CD4-positive, alpha-beta T cell treated with Interleukin-6 for 4 hours (primary cell): Measurements from ENCODE around the gene C18orf32.
A peak's percentile ranks its signal among the peaks of the same experiment; 100 is the strongest.
"Not testable (repeated sequence)": the region's sequence is repeated elsewhere in the genome, so short reads cannot be mapped to it uniquely, and the experiment has no call there.

Source experiments
- DNase-seq: peaks from one replicate; pipeline ENCODE4 v3.0.0-alpha.2; 2020; ENCODE audit warnings: mixed read lengths

Gene C18orf32

DNA sequence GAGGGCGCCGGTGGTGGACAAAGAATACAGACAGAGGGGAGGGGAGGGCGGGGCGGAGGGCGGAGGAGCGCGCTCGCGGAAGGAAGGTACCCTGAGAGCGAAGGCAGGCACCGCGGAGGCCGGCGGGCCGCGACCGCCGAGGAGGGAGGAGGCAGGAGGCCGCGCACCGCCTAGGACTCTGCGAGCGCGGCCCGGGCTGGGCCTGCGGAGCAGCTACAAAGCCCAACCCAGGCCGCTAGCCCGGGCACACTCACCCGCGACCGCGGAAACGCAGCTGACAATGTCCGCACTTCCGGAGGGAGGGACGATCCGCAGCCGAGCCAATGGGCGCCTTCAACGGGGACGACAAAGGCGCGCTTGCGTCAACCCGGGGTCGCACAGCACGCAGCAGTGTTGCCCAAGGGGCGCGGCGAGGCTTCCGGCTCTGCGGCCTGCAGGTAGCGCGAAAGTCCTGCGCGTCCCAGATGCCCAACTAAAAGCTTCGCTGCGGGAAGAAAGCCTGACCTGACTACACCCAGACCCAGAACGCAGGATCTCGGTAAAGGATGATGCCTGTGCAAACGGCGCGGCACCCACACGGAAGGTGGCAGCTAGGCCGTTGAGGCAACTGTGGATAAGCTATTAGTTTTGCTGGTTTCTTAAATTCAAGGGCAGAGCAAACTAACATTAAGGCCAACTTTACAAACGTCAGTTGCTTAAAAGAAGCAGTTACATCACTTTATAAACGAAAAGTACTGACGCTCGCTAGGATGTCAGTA, at the start of gene C18orf32:
TSS of gene C18orf32 (minus strand) at position 282 of the 758 bp plus-strand sequence. CDS start 3,486 bp downstream, outside the sequence.
- DNase-seq: peak; percentile 95

DNA sequence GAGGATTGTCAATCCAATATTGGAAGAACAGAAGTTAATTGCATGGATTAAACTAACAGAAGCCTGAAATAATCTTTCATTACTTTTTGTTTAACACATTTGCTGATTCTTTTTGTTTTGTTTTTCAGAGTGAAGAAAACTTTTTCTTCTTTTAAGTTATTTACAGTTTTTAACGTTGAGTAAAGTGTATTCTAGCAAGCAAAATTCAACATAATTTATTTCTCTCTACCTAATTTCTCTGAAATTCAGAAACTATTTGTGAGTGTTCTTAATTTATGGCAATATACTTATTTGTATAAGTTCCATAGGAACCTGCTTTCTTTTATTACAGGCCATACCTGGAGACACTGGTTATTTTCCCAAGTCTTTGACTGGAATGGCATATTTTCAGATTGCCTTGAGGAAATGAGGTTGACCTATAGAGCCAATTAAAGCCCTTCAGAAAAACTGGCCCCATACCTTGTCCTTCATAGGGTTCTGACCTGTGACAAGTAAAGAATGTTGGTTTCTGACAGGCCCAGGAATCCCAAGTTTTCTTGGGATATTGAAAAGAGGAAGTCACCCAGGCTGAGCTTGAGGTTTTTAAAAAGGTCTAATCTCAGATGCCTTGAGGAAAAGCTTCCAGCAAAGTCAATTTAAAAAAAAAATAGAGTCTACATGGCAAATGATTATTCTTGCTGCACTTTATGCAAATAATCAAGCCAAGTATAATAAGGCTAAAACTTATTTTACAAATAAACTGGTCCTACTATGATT, 48.0 kb upstream of the C18orf32 start:
- DNase-seq: no peak

GRCh38 chr18:49531678-49532153, 44.7 kb upstream of the C18orf32 start:
- DNase-seq: no peak

DNA sequence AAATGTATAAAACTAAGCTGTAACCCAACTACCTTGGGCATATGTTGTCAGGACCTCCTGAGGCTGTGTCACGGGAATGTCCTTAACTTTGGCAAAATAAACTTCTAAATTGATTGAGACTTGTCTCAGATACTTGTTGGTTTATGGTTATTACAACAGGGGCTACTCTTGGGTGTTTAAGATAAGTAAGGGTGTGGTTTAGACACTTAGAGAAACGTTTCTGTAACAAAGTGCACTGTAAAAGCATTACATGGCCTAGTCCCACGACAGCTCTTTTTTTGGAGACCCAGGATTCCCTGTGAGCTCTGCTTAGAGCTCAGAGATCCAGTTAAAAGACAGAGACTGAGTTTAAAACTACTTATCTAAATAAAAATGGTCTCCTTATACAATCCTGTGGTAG, 42.6 kb upstream of the C18orf32 start:
- DNase-seq: no peak

DNA sequence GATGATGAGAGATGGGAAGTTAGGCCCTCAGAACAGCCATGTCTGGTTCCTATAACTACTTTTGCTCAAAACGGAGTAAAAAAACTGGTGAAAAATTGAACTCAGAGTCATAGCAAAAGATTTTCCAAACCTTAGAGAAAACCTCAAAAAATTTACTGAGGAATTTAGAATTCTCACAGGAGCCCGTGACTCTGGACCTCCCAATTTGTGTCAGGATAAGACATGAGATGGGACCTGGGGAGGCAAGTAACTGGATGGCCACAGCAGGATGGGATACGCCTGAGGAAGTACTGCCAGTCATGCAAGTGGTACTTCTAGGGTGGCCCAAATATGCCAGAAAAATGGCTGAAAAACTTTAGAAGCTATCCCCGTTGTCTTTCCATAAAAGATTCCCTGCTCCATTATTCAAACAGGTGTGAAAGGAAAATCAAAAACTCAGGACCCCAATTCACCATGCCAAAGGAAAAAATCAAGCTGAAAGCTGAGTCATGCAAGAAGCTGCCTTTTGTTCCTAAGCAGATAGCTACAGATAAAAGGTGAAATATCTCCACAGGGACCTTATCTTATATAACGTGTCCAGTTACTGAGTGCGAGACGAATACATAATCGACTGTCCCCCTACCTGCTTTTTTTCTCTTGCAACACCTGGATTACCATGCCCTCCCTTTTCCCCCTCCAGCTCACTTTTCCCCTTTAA, 40.7 kb upstream of the C18orf32 start:
- no peak for DNase-seq

GRCh38 chr18:49525981-49526380, 38.9 kb upstream of the C18orf32 start:
- DNase-seq: no peak

- DNase-seq: no peak
Measured at GRCh38 chr18:49524951-49525350, 37.9 kb upstream of the C18orf32 start.

DNA sequence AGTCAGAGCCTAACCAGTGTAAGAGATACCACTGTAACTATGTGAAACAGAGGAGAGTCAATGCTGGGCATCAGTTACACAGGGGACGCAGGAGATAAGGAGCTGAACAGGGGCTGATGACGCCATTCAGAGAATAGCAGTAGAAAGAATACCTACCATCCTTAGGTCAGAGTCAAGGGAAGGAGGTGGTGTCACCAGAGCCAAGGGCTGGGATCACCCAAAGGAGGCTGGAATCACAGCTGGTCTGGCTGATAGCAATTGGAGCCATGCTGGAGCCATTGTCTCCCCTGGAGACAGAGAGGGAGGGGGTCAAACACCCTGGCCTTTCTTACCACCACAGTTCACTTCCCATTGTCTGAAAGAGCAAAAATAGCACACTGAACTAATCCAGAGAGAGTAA, 37.3 kb upstream of the C18orf32 start:
- DNase-seq: no peak

DNA sequence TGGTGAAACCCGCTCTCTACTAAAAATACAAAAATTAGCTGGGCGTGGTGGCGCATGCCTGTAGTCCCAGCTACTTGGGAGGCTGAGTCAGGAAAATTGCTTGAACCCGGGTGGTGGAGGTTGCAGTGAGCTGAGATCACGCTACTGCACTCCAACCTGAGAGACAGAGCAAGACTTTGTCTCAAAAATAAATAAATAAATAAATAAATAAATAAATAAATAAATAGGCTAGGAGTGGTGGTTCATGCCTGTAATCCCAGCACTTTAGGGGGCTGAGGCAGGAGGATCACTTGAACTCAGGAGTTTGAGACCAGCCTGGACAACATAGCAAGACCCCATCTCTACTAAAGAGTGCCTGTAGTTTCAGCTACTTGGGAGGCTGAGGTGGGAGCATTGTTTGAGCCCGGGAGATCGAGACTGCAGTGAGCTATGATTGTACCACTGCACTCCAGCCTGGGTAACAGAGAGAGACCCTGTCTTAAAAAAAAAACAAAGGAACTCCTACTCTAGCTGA, 36.6 kb upstream of the C18orf32 start:
- DNase-seq: not testable (repeated sequence)

GRCh38 chr18:49521216-49521835, 34.3 kb upstream of the C18orf32 start:
- DNase-seq: no peak

DNA sequence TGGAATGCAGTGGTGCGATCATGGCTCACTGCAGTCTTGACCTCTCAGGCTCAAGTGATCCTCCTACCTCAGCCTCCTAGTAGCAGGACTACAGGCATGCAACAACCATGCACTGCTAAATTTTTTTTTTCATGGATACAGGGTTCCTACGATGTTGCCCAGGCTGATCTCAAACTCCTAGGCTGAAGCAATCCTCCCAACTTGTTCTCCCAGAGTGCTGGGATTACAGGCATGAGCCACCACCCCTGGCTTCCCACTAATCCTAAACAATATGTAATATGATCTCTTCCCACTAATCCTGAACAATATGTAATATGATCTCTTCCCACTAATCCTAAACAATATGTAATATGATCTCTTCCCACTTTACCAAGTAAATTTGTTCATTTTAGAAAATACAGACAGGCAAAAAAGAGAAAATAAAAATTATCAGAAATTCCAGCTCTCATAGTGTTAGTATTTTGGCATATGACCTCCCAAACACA, 33.7 kb upstream of the C18orf32 start:
- no peak for DNase-seq

DNA sequence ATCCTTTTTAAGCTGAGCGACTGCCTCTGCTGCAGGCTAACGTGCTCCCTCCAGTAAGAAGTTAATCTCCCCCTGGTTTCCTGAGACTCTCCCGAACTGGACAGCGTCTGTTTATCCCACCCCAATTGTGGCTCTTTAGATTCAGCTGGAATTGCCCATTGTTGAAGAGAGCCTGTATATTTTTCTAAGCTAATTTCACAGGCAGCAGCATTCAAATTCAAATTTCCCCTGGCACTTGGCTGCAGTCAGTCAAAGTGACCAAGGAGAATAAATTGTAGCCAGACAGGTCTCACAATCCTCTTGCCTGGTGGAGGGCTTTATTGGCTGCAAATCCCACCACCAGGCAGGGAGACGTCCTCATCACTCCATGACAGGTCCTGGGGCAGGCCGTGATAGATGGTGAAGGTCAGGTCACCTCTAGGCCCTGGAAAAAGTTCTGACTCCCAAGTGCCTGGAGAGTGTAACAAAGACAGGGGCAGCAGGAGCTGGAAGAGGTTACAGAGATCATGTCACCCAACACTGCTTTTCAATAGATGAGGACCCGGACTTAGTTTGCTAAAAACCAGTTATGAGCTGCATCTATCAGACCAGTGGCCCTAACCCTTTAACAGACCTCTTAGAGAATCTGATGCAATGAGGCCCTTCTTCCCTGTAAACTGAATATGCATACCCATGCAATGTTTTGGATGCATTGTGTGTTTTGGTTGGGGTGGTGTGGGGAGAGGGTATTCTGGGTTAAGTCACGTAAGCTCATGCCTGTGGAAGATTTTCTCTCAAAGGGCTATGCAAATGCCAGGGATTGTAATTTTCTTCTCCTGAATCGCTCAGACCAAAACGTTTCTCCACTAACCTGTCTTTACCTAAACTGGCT, 32.3 kb upstream of the C18orf32 start:
- no peak for DNase-seq

GRCh38 chr18:49517483-49517882, 30.4 kb upstream of the C18orf32 start:
- no peak for DNase-seq

GRCh38 chr18:49515516-49515915, 28.5 kb upstream of the C18orf32 start:
- DNase-seq: no peak

DNA sequence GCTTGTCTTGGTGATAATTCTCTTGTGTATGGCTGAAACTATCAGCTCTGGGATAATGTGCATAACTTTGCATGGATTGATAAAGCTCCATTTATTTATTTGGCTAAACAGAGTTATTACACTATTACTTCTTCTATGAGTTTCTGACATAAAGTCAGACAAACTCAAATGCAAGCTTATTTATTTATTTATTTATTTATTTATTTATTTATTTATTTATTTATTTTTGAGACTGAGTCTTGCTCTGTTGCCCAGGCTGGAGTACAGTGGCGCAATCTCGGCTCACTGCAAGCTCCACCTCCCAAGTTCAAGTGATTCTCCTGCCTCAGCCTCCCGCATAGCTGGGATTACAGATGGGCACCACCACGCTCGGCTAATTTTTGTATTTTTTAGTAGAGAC, 28.0 kb upstream of the C18orf32 start:
- not testable (repeated sequence) for DNase-seq

- DNase-seq: no peak
Measured at GRCh38 chr18:49514577-49514976, 27.5 kb upstream of the C18orf32 start.

DNA sequence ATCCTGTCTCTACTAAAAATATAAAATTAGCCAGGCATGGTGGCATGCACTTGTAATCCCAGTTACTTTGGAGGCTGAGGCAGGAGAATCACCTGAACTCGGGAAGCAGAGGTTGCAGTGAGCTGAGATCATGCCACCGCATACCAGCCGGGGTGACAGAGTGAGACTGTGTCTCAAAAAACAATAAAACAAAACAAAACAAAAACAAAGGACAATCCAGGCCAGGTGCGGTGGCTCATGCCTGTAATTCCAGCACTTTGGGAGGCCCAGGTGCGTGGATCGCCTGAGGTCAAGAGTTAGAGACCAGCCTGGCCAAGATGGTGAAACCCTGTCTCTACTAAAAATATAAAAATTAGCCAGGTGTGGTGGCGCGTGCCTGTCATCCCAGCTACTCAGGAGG, 25.8 kb upstream of the C18orf32 start:
- DNase-seq: not testable (repeated sequence)

DNA sequence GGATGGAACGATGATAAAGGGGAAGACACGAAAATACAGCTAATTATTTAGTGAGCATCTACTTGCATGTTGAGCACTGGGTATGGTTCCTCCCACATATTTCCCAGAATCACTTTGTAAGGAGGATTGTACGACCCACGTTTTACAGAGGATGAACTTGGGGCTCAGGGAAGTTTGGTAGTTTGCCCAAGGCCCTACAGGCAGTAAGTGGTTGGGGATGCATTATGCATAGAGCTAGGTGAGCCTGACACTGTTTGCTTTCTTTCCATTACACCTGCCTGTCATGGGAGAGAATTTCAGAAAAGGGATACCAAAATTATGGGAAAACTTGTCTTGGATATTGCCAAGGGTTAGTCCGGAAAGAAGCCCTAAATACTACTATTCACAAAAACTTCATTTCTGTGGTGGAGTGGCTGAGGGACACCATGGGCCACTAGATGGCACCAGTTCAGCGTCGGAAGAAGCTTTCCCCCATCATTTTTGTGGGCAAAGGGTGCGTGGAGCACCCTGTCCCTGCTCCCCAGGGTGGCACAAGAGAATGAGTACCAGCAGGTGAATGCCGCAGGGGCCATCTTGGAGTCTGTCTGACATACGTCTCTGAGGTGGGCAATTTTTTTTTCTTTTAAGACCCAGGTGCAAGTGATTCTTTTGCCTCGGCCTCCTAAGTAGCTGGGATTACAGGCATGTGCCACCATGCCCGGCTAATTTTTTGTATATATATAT, 23.5 kb upstream of the C18orf32 start:
- peak; percentile 65 for DNase-seq

GRCh38 chr18:49506438-49506837, 19.4 kb upstream of the C18orf32 start:
- DNase-seq: not testable (repeated sequence)

- DNase-seq: no peak
Measured at GRCh38 chr18:49503931-49504330, 16.9 kb upstream of the C18orf32 start.
